GM19043 (cell line): ENCODE measurements around the gene PLEKHM2.

Experiments used
- ATAC-seq: cut with Tn5 transposase; IDR thresholded peaks from one replicate; pipeline ENCODE4 v1.9.1; 2021; ENCODE audit warnings: low read depth; ENCODE audit not compliant: unreplicated experiment

Gene PLEKHM2

DNA sequence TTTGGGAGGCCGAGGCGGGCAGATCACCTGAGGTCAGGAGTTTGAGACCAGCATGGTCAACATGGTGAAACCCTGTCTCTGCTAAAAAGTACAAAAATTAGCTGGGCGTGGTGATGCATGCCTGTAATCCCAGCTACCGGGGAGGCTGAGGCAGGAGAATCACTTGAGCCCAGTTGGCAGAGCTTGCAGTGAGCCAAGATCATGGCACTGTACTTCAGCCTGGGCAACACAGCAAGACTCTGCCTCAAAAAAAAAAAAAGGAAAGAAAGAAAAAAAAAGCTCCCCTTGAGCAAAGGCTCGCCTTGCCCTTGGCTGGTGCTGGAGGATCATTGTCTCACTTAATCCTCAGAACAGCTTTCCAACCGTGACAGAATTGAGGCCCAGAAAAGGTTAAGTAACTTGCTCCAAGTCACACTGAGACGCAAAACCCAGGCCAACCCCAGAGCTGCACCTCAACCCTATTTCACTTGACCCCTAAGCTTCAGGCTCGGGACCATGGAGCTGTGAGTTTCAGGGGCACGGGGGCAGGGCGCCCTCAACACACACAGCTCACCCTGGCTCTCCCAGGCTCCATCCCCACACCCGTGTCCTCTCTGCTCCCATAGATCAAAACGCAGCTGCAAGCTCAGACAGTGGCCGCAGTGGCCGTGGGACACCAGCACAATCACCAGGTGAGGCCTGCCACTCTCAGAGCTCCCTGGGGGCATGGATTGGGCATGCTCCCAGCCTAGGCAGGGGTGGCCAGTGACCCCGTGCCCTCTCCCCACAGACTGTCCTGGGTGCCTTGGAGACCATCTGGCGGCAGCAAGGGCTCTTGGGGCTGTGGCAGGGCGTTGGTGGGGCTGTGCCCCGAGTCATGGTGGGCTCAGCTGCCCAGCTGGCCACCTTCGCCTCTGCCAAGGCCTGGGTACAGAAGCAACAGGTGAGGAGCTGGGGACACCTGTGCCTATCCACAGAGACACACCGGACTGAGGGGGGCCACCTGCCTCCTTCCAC, 53.5 kb downstream of the PLEKHM2 start:
- no peak for ATAC-seq

DNA sequence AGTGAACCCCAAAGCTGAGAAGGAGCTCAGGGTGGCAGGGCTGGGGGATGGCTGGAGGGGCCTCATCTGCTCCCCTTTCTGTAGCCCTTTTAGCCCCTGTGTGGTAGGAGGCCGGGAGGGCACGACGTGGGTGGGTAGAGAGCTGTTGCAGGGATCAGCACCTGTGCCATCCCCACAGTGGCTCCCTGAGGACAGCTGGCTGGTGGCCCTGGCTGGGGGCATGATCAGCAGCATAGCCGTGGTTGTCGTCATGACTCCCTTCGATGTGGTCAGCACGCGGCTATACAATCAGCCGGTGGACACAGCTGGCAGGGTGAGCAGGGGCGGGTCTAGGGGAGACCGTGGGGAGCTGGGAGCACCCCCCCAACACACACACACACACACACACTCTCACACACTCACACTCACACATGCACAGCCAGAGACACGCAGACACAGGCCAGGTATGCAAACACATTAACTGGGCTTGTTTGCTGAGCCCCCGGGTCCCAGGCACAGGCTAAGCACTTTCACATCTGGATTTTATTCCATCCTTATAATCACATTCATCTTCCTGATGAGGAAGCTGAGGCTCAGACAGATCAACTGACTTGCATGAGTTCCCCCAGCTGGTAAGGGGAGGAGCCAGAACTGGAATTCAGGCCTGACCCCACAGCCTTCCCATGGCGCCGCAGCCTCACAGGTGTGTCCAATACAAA, 54.4 kb downstream of the PLEKHM2 start:
- no peak for ATAC-seq

DNA sequence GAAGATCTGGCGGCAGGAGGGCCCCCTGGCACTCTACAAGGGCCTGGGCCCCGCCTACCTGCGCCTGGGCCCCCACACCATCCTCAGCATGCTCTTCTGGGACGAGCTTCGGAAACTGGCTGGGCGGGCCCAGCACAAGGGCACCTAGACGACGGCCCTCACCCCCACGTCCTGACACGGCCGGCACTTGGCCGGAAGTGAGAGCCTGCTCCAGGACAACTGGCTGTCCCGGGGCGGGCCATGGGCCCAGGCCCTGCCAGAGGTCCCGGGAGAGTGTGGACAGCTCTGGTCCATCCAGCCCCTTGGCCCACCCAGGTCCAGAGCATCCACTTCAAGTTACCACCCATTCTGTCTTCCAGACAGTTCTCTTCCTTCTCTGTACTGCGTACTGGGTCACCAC, 55.1 kb downstream of the PLEKHM2 start:
- no peak for ATAC-seq

DNA sequence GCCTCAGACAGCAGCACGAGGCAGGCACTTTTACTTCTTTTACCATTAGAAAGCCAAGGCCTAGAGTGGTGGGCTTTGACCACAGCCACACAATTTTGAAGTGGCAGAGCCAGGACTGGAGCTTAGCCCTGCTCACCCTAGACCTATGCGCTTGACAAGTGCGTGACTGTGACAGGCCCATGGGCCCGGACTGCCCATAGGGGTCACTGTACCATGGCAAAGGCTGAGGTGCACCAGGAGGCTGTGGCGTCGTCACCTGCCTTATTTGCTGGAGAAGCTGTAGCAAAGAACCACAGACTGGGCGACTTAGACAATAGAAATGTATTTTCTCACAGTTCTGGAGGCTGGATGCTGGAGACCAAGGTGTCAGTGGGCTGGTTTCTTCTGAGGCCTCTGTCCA, 55.6 kb downstream of the PLEKHM2 start:
- ATAC-seq, result no peak

DNA sequence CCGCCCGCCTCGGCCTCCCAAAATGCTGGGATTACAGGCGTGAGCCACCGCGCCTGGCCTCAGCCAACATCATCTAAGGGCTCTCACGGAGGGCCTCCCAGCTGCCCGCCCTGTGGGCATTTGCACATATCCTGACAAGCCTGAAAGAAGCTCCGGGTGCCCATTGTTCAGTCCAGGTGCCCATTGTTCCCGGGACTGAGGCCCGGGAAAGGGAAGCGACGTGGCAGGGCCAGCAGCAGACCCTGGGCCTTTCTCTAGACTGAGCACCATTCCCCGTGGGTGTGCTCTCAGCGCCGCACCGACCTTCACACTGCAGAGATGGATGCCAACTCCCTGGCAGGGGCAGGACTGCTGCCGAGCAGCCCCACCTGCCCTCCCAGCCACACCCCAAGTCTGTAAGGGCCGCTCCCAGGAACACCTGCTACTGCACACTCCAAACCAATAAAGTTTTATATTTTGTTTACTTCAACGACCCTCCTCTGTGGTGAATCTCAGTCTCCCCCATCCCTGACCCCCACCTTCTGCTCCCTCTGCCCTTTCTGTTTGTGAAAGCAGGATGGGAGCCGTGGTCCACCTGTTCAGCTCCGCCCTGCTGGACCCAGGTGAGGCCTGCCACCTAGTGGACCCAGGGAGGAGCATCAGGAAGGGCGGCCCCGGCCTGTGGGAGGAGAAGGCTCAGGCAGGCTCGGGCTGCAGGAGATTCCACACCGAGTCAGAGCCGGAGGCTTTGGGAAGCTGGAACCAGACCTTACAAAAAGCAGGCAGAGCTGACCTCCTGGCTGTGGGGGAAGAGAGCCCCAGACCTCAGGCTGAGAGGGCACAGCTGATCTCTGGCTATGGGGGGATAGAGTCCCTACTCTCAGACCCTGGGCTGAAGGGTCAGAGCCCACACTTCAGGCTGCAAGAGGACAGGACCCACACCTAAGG, 57.1 kb downstream of the PLEKHM2 start:
- ATAC-seq, result no peak

DNA sequence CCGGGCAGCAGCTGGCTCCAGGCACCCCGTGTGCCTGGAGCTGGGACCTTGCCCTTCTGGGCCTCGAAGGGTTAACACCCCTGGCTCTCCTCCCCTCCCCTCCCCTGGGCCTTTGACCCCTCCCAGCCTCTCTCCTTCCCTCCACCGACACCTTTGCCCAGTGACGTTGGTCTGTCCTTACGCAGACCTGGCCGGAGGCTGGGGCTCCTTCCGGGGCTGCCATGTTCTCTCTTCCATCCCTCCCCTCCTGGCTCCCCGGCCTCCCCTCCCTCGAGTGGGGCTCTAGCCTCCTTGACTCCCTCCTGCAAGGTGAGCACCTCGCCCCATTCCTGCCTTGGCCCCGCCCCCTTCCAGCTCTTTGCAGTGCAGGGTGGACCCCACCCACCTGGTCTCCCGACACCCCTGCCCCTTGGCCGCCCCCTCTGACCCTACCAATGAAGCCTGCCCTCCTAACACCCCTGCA, 58.2 kb downstream of the PLEKHM2 start, which contains the start of gene TMEM82:
TSS of gene TMEM82 (plus strand) at position 161 of the 463 bp plus-strand sequence. CDS start at position 222, 61 bp downstream.
- no peak for ATAC-seq

DNA sequence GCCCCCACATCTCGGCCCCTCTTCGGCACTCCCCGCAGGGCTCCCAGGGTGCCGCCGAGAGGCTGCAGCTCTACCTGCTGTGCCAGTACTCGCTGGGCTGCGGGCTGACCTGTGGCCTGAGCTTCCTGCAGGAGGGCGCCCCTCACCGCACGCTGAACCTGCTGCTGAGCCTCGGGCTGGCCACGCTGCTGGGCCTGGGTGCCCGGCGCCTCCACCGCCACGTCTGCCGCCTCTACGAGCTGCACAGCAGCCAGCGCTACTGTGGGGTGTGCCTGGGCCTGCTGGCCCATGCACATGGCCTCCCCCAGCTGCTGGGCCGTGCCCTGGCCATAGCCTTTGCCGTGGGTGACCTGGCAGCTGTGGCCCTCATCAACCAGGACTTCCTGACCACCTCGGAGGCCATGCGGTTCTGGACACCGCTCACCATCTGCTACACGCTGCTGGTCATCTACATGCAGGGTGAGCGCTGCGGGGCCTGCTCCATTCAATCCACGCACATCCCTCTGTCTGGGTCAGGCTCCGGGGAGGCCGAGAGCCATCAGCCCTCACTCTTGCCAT, 60.1 kb downstream of the PLEKHM2 start:
- no peak for ATAC-seq

DNA sequence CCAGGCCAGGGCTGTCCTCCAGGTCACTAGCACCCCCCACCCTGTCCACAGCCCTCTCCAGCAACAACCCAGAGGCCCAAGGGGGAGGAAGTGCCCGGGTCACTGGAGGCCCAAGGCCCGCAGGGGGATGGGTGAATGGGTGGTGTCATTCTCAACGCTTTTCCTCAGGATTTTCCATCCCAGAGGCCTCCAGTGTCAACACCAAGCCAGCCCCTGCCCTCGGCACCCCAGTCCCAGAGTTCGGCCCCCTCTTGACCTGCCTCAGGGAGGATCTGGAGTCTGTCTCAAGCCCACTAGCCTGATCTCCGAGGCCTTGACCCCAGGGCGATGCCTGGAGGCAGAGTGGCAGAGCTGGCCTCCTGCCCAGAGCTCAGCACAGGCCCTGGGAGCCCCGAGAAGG, 63.3 kb downstream of the PLEKHM2 start:
- no peak for ATAC-seq

DNA sequence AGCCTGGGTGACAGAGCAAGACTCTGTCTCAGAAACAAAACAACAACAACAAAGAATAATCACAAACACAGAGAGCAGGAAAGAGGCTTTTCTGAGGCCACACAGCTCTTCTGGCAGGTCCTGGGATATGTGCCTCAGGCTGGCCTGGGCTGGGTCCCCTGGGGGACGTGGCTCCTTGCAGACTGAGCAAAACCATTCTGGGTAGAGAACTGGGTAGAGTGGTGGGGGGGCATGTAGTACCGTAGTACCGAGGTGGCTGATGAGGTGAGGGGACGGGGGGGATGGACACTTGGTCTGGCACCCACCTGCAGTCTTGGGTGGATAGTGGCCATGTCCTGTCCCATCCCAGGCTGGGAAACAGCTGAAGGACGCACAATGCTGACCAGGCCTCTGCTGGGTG, 64.1 kb downstream of the PLEKHM2 start:
- no peak for ATAC-seq

DNA sequence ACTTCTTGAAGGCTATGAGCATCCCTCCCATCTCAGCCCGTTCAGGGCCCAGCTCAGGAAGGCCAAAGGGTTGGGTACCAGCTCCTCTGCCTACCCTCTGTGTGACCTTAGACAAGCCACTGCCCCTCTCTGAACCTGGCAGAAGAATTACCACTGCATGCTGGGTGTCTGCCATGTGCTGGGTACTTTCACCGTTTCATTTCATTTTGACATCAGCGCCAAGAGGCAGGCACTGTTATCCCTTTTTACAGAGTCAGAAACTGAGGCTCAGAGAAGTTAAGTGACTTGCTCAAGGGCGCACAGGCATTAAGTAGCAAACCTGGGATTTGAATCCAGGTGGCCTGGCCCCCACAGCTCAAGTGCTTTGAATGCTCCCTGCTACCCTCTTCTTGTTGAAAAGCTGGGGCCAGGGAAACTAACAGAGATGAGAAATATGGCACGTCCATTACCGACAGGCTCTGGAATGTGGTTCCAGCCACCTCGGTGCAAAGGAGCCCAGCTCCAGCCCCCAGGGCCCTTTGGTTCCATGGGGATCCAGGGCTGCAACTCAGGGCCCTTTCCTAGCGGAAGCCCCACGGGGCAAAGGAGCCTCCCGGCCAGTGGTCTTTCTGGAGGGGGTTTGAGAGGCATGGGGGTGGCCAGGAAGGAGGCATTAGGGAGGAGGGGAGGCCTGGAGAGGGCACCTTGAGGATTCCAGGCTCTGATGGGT, 64.7 kb downstream of the PLEKHM2 start:
- ATAC-seq, result no peak

DNA sequence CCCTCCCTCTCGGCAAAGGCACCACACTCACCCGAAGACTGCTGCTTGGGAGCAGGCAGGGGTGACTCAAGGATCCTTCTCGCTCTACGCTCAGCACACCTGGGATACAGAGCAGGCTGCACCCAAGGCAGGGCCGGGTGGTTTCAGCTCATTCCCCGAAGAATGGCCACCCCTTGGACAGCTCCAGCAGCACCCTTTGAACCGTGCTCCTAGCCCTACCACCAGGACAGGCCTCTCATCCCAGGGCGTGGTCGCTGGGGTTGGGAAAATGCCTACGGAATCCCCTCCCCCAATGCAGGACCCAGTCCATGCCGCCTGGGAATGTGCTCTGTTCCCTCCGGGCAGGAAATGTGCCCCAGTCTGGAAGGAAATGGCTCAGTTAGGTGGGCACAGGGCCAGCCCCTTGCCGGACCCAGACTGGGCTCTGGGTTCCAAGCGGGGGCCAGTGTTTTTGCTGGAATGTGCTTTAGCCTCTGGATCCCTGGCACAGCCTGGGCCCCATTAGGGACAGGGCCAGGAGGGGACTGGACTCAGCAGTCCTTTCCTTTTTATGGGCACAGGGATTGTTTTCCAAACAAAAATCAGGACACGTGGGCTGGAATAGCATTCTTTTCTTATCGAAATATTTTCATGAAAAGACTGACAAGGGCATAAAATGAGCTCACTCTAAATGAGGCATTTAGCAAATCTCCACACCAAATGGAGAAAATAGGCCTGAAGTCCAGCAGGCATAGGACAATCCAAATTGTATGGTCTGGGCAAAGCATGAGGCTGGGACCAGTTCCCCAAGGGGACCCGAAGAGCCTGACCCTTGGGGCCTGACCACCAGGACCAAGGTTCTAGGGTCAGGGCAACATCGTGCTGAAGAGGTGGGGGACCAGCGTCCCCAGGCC, 65.5 kb downstream of the PLEKHM2 start:
- ATAC-seq, result no peak

DNA sequence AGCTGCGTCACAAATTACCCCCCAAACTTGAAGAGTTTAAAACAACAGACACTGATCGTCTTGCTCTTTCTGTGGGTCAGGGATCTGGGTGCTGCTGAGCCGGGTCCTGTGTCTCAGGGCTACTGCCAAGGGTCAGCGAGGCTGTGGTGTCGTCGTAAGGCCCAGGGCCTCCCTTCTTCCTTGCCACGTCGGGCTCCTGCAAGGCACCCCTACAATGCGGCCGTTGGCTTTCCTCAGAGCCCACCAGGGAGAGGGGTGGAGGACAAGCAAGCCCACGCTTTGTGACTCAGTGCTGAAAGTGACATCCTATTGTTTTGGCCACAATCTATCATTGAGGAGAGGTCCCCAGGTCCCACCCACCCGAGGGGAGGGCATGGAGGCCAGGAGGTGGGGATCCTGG, 66.8 kb downstream of the PLEKHM2 start:
- ATAC-seq, result no peak

DNA sequence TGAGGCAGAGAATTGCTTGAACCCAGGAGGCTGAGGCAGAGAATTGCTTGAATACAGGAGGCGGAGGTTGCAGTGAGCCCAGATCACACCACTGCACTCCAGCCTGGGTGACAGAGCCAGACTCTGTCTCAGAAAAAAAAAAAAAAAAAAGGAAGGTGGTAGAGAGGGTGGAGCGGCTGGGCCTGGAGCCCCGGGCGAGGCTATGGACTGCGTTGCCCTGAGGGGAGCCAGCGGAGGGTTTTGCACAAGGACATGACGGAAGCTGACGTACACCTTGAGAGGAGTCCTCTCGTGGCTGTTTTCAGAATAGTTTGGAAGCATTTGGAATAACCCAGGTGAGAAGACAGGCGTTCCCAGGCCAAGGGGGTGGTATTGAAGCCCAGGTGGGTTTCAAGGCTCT, 67.6 kb downstream of the PLEKHM2 start:
- ATAC-seq, result no peak

DNA sequence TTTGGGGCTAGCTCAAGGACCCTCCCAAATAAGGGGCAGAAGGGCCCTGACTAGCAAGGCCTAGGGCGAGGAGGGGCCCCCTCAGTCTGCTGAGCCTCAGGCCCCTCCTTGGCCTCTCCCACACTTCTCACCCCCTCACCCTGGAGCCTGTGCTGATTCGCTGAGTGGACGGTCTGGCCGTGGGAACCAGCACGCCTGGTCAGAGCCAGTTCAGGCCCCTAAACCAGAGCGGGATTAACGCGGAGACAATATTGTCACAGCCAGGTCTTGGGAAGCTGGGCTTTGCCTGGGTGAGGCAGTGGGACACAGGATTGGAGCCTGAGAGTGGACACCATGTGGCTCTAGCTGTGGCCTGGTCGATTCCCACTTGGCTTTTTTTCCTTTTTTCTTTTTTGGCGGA, 69.7 kb downstream of the PLEKHM2 start:
- ATAC-seq, result no peak

DNA sequence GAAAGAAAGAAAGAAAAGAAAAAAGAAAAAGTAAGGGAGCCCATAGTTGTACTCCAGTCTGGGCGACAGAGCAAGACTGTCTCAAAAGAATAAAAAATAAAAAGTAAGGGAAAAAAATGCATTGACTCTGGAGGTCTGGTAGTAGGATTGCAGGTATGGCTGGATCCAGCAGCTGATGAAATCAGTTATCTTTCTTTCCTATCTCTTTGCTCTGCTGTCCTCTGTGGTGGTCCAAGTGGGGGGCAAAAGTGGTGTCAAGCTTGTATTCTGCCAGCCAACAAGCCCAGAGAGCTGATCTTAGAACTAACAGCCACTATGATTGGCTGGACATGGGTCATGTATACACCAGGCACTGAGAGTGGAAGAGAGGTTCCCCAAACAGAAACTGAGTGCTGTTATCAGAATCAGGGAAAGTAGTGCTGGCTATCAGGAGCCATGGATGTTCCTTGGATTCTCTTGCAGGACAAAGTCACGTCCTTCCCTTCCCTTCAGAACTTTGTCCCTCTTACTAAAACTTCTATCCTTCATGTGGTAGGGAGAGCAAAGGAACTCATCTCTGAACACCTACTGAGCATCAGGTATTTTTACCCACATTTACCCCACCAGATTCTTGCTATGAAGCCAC, 71.0 kb downstream of the PLEKHM2 start:
- no peak for ATAC-seq

DNA sequence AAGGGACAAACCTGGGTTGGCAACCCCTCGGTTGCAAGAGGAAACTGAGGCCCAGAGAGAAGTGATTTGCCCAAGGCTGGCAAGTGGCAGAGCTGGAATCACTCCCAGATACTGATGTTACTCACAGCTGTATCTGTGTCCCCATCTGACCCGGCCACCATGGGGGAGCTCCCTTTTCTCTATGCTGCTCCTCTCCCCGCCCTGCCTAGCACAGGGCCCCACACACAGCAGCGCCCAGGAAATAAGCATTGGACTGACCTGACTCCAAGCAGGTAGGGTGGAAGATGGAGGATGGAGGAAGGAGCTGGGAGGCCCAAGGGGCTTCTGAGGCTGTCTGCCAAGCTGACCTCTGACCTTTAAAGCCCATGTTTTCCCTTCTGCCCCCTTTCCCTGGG, 71.5 kb downstream of the PLEKHM2 start:
- no peak for ATAC-seq

DNA sequence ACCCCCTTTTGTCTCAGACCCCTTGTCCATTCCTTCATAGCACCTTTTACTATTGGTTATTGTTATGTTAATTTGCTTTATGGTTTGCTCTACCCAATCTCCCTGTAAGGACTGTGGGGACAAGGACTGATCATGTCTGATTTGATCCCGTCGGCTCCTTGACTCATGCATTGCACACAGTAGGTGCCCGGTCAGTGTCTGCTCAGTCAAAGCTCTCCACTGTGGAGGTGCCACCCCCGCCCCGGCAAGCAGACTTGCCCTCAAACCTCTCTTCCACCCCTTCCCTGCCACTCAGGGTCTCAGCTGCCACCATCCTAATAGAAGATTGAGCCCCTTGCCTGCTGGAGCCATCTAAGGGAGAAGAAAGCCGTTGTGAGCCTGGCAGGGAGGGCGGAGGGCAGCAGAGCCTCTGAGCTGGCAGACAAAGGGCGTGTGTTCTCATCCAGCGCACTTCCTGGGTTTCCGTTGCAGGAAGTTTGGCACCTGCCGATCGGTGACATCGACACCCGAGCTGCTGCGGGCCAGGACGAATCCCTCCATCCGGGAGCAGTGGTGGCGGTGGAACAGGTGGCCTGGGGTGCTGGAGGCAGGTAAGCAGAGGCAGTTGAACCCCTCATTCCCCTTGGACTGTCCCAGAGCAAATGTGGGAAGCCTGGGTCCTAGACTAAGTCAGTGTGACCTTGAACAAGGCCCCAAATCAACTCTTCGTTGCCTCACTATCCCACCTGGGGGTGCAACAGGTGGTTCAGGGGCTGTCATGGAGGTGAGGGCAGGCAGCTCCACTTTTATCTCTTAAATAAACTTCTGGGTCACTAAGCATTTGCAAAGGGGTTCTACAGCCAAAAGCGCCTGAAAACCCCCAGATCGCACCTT, 72.3 kb downstream of the PLEKHM2 start:
- ATAC-seq, result no peak
